ENCODE measurements around the gene PCDHGA3. TPM values are rescaled to one million over a fixed set of nuclear protein-coding genes. Genes with fewer than 3 reads are reported as not detected.
"Not testable (repeated sequence)": the region's sequence is repeated elsewhere in the genome, so short reads cannot be mapped to it uniquely, and the experiment has no call there.

PCDHGA3 gene
- total RNA-seq, 2 donors from 2014 or later, result 1.3 to 18.2 TPM

DNA sequence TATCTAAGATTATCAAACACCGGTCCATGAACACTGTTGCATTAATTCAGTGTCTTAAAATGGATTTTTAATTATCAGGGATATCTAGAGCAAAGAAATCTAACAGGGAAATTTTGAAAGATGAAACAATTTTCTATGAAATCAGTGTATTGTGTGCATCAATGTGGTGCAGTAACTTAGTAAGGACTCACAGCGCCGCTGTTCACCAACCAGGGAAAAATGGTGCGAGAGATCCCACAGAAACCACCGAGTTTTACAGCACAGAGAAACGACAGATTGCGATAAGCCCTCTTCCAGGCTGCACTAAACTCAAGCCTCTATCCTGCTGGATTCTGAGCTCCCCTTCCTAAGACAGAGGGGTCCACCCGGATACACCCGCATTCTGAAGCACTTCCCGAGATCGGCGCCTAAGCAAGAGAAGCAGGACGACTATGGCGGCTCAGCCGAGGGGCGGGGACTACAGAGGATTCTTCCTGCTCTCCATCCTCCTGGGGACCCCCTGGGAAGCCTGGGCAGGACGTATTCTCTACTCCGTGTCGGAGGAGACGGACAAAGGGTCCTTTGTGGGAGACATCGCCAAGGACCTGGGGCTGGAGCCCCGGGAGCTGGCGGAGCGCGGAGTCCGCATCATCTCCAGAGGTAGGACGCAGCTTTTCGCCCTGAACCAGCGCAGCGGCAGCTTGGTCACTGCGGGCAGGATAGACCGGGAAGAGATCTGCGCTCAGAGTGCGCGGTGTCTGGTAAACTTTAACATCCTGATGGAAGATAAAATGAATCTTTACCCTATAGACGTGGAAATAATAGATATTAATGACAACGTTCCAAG is 39.1 kb downstream of the PCDHGA3 start, which contains the start of gene PCDHGA7:
PCDHGA7 (plus strand) TSS at position 274 of the 826 bp plus-strand sequence; CDS start at position 432, 158 bp downstream.
- no peaks in the 10 kb centered on the region for H3K27me3 ChIP-seq (replicated peaks; ENCODE audit: insufficient read depth)
- no peak for DNase-seq (ENCODE audit: low spot score)
- no peaks in the 10 kb centered on the region for H3K4me1 ChIP-seq (replicated peaks)
- H3K27ac ChIP-seq, result no peak within 1 kb of the TSS
- no peaks in the 10 kb centered on the region for H3K36me3 ChIP-seq
- H3K9me3 ChIP-seq, result no peaks in the 10 kb centered on the region
- peak within 1 kb of the TSS; percentile 11 to 17 for H3K4me3 ChIP-seq
- intact Hi-C loops (cut with DNase I), result no loop called here
- no peak for TF ChIP-seq POLR2A (IDR thresholded peaks at IDR 0.05)
- TF ChIP-seq, protein P1, sequence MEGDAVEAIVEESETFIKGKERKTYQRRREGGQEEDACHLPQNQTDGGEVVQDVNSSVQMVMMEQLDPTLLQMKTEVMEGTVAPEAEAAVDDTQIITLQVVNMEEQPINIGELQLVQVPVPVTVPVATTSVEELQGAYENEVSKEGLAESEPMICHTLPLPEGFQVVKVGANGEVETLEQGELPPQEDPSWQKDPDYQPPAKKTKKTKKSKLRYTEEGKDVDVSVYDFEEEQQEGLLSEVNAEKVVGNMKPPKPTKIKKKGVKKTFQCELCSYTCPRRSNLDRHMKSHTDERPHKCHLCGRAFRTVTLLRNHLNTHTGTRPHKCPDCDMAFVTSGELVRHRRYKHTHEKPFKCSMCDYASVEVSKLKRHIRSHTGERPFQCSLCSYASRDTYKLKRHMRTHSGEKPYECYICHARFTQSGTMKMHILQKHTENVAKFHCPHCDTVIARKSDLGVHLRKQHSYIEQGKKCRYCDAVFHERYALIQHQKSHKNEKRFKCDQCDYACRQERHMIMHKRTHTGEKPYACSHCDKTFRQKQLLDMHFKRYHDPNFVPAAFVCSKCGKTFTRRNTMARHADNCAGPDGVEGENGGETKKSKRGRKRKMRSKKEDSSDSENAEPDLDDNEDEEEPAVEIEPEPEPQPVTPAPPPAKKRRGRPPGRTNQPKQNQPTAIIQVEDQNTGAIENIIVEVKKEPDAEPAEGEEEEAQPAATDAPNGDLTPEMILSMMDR (IDR thresholded peaks at IDR 0.05), result peak in 1 of 4 experiments; percentile 8
- WGBS, result 15% methylated on average over 37 of the region's 37 CpGs

DNA sequence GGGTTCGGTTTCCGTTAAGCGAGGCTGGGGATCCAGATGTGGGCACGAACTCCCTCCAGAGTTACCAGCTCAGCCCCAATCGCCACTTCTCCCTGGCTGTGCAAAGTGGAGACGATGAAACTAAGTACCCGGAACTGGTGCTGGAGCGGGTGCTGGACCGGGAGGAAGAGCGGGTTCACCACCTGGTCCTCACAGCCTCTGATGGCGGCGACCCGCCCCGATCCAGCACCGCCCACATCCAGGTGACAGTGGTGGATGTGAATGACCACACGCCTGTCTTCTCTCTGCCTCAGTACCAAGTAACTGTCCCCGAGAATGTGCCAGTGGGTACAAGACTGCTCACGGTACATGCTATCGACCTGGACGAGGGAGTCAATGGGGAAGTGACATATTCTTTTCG is 39.7 kb downstream of the PCDHGA3 start:
- no peak for DNase-seq (ENCODE audit: low spot score)
- TF ChIP-seq POLR2AphosphoS5 (IDR thresholded peaks at IDR 0.05), result no peak
- no peak for TF ChIP-seq POLR2A (IDR thresholded peaks at IDR 0.05)
- TF ChIP-seq, protein P1 (IDR thresholded peaks at IDR 0.05), result no peak
- Histone ChIP-seq H3K4me3 (no peak overlapping the region), H3K27me3 (replicated peaks; ENCODE audit: insufficient read depth) (no peaks in the 10 kb centered on the region), H3K9me3 (no peaks in the 10 kb centered on the region), H3K4me1 (replicated peaks) (no peaks in the 10 kb centered on the region), H3K36me3 (no peaks in the 10 kb centered on the region), H3K27ac (no peak overlapping the region)
- intact Hi-C loops (cut with DNase I), result no loop called here
- 24% methylated on average over 21 of the region's 21 CpGs for WGBS

DNA sequence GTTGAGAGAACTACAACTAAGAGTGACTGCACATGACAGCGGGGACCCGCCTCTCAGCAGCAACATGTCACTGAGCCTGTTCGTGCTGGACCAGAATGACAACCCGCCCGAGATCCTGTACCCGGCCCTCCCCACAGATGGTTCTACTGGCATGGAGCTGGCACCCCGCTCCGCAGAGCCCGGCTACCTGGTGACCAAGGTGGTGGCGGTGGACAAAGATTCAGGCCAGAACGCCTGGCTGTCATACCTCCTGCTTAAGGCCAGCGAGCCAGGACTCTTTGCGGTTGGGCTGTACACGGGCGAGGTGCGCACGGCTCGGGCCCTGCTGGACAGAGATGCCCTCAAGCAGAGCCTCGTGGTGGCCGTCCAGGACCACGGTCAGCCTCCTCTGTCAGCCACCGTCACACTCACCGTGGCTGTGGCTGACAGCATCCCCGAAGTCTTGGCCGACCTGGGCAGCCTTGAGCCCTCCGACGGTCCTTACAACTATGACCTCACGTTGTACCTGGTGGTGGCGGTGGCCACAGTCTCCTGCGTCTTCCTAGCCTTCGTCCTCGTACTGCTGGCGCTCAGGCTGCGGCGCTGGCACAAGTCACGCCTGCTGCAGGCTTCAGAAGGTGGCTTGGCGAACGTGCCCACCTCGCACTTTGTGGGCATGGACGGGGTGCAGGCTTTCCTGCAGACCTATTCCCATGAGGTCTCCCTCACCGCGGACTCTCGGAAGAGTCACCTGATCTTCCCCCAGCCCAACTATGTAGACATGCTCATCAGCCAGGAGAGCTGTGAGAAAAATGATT is 41.0 kb downstream of the PCDHGA3 start:
- WGBS, result 31% methylated on average over 30 of the region's 43 CpGs
- intact Hi-C loops (cut with DNase I), result no loop called here
- Histone ChIP-seq H3K4me3 (no peak overlapping the region), H3K9me3 (no peaks in the 10 kb centered on the region), H3K27me3 (replicated peaks; ENCODE audit: insufficient read depth) (peaks cover 1% of the 10 kb centered on the region), H3K4me1 (replicated peaks) (no peaks in the 10 kb centered on the region), H3K27ac (no peak overlapping the region), H3K36me3 (no peaks in the 10 kb centered on the region)
- DNase-seq (ENCODE audit: low spot score), result no peak
- TF ChIP-seq, protein P1 (IDR thresholded peaks at IDR 0.05), result no peak
- TF ChIP-seq POLR2AphosphoS5 (IDR thresholded peaks at IDR 0.05) (no peak), POLR2A (IDR thresholded peaks at IDR 0.05) (no peak)

DNA sequence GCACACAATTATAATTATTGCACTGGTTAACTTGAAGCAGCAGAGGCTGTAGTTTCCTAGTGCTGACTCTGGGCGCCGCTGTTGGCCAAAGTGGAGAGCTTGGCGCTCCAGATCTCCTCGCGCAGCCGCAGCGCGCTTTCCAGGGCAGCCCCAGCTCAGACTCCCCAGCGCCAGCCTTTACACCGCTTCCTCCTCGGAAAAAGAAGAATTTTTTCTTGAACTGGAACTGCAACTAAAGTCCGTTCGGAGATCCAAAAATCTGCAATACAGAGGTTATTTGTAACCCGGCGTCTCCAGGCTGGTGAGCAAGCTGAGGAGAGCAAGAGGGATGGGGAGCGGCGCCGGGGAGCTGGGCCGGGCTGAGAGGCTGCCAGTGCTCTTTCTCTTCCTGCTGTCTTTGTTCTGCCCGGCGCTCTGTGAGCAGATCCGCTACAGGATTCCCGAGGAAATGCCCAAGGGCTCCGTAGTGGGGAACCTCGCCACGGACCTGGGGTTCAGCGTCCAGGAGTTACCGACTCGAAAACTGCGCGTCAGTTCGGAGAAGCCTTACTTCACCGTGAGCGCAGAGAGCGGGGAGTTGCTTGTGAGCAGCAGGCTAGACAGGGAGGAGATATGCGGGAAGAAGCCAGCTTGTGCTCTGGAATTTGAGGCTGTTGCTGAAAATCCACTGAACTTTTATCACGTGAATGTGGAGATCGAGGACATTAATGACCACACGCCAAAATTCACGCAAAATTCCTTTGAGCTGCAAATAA is 44.1 kb downstream of the PCDHGA3 start, which contains the start of gene PCDHGB4:
PCDHGB4 (plus strand) TSS at position 142 of the 755 bp plus-strand sequence; CDS start at position 329, 187 bp downstream.
- H3K9me3 ChIP-seq; H3K4me3 ChIP-seq; intact Hi-C loops (cut with DNase I); H3K4me1 ChIP-seq (replicated peaks); DNase-seq (ENCODE audit: low spot score); H3K27me3 ChIP-seq (replicated peaks; ENCODE audit: insufficient read depth); H3K27ac ChIP-seq; H3K36me3 ChIP-seq: not testable (repeated sequence)
- WGBS, result 9% methylated on average over 18 of the region's 40 CpGs
- TF ChIP-seq, protein P1 (IDR thresholded peaks at IDR 0.05), result peak in 3 of 4 experiments; percentile 12 to 53 (median 46)

Data from prostate gland (tissue), 2 donors.